8988T (cell line): ENCODE data around the gene PTPRN2.
"Not testable (repeated sequence)": the region's sequence is repeated elsewhere in the genome, so short reads cannot be mapped to it uniquely, and the experiment has no call there.

ENCODE experiments used
- DNase-seq: peaks from one replicate; pipeline ENCODE4 v3.0.0; 2011

The PTPRN2 gene

DNA sequence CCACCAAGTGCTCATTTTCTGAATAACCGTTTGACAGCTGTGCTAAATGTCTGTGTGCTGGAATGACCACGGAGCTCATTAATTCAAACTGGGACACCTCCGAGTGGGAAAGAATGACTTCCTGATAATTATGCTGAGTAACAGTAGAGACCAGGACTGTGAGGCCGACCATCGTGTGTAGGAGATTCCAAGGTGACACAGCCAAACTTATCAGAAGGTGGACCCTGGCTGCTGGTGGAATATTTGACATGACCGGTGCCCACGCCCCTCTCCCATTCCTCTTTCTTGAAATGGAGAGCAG, 400.0 kb downstream of the PTPRN2 start:
- no peak for DNase-seq

DNA sequence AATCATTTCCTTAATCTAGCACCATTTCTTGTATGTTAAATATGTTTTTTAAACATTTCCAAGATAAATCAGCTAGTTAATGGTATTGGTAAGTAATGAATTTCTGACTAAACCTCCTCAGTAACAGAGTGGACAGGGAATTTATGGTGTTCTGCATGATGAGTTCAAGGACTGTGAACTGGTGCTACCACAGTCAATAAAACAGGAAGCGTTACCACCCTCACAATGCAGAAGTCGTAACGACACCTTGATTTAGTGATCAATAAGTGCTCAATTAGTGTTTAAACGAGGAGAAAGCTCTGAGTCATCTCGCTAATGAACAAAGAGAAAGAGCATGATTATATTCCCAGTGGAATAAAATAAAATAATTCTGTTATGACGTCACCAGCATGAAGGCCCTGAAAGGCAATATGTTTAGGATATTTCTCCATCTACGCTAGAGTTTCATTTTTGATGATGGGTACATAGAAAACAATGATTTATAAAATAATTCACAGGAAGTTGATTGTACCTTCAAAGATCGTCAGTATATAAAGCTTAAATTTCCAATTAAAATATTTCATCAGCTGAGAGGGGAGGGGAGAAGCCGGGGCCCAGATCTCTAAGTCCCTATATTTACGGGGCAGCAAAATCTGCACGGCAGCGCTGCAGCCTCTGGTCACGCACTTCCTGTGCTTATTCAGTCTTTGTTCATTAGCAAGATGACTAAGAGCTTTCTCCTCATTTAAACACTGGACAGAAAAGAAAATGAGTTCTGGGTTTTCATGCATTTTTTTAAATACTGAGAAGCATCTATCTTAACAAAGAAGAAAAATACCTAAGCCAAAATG, 400.5 kb downstream of the PTPRN2 start:
- no peak for DNase-seq

DNA sequence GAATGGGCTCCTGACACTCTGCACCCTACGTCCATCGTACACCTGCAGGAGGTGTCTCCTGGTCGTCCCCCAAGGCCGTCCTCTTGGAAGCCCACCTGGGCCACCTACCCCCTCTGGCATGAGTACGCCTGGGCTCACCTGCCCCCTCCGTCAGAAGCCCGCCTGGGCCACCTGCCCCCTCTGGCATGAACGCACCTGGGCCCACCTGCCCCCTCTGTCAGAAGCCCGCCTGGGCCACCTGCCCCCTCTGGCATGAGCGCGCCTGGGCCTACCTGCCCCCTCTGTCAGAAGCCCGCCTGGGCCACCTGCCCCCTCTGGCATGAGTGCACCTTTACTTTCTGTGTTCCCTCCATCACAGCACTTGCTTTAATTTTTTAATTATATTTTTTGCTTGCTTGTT, 401.2 kb downstream of the PTPRN2 start:
- no peak for DNase-seq

DNA sequence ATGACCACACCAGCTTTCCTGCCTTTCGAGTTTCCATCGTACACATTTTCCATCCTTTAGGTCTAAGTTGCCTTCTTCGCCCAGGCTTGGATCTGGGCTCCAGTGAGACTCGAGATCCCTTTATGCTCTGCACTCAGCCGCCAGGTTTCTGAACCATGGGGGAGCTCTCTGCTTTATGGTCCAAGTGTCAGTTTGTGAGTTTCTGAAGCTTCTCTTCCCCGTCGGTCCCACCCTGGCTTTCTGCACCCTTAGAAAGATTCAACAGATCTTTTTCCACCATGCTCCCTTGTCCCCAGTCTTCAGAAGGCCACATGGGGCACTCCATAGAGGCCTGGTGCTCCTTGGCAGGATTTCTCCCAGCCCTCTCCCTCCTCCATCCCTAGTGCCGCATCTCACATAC, 402.0 kb downstream of the PTPRN2 start:
- no peak for DNase-seq

DNA sequence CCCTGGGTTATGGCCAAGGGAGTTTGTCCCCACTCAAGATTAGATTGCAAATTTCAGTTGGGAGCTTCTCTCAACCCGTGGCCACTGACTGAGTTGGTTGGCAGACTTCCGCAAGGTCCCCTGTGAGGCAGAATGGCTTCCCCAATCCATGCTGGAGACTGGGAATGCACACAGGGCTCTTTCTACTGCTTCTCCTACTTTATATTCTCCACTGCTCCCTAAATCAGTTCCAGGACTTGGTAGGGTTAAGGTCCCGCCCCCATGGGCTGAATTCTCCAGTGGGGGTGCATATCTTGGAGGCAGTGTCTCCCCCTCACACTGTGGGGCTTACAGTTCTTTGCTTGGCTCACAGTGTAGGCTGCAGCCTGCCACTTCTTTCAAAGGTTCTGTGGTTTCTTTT, 404.2 kb downstream of the PTPRN2 start:
- DNase-seq, result no peak

DNA sequence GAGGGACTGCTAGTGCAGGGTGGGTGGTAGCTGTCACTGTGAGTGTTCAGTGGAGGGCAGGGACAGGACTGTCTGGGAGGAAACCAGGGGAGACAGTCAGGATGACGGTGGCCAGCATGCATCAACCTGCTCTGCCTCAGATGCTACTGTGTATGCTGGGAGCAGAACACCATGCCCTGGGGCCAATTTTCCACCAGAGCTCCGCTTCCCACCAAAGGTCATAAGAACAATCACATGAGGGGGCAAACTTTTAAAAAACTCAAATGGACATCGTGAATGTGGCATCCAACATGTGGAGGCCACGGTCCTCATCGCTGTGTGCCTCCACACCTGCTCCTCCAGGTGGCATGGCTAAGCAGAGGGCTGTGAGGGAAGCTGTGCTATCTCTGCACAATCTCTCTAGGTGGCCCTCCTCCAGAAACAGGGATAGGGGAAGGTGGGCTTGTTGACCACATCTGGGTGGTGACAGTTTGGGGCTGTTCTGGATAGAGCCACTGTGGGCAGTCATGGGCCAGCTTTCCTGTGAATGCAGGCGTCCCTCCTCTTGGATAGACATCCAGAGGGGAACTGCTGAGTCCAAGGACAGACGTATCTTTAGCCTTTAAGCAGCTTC, 411.0 kb downstream of the PTPRN2 start:
- DNase-seq, result no peak

DNA sequence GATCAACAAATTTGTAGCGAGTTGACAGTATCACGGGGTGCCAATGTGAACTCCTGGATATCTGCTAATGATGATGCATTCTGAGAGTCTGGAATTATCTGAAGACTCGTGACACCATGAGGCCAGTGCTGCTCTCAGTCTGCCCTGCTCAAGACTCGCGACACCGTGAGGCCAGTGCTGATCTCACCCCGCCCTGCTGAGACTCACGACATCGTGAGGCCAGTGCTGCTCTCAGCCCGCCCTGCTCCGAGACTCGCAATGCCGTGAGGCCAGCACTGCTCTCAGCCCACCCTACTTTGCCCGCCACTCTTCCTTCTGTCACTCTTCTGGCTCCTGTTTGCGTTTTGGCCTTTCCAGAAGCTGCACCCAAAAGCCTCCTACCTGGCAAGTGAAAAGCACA, 411.8 kb downstream of the PTPRN2 start:
- DNase-seq, result no peak

DNA sequence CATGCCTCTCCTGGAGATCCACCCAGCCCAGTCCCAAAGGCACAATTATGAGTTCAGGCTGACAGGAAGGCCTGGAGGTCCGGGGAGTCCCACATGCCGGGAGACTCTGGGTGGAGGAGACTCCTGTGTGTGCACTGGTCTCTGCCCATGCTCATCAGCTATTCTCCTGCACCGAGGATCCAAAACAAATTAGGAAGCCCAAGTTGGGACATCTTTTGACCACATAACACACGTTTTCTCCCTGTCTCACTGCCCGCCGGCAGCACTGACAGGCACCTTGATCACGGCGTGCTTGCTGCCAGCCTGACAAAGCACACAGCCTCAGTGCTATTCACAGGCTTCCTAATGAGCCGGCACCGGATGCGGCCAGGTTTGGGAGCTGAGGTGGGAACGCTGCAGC, 412.7 kb downstream of the PTPRN2 start:
- no peak for DNase-seq

DNA sequence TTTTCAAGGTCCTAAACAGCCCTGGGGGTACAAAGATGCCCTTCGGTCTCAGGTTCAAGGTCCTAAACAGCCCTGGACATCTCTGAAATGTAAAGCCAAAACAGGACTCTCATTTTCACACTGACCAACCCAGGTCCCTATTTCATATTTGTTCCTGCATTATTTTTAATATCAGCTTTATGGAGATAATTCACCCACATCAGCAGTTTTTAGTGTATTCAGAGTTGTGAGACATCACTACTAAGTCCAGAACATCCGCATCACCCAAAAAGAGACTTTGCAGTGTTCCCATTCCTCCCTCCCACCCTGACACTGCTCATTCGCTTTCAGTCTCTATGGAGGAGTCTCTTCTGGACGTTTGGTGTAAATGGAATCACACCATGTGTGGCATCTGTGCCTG, 420.2 kb downstream of the PTPRN2 start:
- DNase-seq, result no peak

DNA sequence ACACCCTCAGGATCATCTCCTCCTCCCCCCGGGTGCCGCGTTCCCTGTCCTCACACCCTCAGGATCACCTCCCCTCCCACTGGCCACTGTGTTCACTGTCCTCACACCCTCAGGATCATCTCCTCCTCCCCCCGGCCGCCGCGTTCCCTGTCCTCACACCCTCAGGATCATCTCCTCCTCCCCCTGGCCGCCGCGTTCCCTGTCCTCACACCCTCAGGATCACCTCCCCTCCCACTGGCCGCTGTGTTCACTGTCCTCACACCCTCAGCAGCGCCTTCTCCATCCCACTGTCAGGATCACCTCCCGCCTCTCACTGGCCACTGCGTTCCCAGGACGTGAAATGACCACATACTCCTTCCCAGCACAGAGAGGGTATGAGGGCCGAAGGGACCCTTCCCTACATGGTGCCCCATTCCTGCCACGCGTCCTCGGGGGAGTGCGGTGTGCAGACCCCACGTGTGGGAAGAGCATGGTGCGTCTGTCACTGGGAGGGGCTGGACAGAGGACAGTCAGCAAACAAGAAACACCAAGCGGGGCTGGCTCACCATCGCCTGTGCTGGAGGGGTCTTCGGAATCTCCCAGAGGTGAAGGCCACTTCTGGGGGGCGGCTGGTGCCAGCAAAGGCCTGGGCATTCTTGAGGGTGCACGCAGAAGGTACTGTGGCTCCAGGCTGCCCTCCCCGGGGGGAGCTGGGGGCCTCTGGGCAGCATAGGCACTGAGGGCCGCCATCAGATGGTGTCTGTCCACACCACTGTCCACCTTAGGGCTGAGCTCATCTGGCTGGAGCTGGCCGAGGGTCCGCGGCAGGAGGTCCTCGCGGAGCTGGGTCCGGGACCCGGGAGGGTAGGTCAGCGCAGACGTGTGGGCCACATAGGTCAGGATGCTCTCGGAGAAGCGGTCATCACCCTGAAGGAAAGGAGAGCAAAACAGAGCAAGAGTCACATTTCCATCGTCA, 421.0 kb downstream of the PTPRN2 start:
- no peak for DNase-seq

DNA sequence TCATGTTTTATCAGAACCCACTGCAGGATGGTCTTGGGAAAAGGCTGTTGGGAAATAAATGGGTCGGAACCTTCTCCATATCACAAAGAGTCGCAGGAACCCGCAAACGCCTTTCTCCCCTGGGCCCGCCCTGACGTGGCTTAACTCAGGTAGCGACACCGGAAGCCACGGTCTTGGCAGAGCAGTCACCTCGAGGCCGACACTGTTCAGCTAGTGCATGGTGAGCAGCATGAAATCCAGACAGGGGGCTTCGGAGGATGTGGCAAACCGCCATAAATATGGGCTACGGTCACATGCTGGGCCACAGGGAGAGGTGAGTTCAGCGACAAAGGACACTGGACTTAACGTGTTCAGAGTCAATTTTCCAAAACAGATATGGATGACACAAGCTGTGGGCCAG, 421.9 kb downstream of the PTPRN2 start:
- no peak for DNase-seq

DNA sequence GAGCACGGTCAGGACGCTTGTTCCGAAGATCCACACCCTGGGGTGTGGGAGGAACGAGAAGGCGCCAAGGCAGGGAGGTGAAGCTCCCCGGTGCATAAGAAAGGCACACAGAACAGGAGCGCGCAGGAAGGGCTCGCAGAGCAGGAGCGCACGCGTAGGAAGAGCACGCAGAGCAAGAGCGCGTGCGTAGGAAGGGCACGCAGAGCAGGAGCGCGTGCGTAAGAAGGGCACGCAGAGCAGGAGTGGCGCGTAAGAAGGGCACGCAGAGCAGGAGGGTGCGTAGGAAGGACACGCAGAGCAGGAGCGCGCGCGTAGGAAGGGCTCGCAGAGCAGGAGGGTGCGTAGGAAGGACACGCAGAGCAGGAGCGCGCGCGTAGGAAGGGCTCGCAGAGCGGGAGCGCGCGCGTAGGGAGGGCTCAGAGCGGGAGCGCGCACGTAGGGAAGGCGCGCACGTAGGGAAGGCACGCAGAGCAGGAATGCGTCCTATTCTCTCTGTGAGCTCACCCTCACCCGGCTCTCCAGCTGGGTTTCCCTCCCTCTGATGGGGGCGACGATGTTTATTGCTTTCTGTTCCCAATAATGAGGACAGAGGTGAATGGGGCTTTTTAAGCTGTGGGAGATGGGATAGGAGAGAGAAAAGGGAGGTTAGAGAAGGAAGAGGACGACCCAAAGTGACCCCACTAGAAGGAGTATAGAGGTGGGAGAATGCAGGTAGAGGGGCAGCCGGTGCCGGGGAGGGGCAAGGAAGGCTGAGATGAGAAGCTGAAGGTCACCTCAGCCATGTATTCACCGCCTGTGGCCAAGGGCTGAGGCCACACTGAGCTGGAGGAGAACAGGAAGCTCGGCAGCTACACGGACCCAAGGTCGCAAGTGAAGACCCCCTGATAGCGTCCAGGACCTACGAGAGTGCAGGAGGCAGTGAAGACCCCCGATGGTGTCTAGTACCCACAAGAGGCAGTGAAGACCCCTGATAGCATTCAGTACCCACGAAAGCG, 423.2 kb downstream of the PTPRN2 start:
- no peak for DNase-seq

DNA sequence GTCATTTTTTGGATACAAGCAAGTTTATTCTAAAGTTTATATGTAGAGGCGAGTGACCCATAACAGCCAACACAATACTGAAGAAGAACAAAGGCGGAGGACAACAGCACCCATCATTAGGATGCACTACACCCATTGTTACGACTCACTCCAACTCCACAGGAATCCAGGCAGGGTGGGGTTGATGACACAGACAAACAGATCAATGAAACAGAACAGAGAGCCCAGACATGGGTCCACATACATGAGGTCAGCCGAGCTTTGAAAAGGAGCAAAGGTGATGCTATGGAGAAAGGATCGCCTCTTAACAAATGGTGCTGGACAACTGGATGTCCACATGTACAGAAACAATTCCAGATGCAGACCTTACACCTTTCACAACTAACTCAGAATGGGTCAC, 426.4 kb downstream of the PTPRN2 start:
- DNase-seq, result no peak

DNA sequence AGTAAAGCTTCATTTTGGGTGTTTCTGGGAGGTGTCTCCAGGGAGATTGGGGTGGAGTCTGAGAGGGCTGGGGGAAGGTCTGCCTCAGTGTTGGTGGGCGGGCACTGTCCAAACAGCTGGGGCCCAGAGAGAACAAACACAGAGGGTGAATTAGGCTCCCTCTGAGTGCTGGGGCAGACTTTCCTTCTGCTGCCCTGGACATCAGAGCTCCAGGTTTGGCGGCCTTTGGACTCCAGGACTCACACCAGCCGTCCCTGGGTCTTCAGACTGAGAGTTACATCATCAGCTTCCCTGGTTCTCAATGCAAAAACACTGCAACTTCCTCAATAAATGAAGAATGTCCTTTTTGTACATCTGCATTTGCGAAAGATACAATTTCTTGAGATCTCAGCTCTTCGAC, 427.4 kb downstream of the PTPRN2 start:
- no peak for DNase-seq

DNA sequence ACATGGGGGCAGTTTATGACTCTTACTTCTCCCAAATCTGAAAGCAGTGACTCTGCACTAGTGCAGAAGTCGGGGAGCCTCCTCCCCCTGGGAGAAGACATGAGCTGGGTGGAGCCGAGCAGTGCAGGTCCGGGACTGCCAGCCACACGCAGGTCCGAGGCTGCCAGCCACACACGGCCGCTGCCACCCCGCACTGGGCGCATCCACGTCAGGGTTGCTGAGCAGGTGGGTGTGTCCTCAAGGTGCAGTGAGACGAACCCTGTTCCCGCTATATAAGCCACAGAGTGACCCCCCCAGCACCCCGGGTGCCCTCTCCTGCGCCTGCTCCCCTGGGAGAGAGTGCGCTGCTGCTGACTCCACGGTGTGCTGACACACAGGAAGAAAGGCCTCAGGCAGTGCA, 430.2 kb downstream of the PTPRN2 start:
- no peak for DNase-seq

DNA sequence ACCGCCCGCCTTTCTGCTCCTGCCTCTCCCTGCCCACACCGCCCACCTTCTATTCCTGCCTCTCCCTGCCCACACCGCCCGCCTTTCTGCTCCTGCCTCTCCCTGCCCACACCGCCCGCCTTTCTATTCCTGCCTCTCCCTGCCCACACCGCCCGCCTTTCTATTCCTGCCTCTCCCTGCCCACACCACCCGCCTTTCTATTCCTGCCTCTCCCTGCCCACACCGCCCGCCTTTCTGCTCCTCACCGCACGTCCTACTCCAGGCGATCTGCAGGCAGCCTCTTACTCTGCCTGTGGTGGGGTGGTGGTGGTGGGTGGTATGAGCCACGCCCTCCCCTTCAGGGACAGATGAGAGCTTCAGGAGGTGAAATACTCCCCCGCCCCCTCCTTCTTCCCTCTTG, 436.4 kb downstream of the PTPRN2 start:
- not testable (repeated sequence) for DNase-seq

DNA sequence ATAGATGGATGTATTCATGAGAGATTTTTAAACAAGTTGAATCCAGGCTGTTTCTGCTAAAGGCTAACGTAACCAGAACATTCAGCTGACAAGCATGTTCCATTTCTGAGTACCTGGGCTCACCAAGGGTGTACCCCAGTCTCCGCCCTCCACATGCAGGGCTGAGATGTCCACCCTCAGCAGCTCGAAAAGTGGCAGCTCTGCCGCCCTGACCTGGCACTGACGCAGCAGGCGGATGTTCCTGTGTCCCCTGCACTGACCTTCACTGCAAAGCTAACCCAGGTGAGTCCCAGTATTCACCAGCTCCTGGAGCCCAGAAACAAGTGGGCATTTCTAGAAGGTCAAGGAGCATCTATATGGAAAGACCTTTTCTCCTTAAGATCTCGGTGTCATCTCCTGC, 437.4 kb downstream of the PTPRN2 start:
- no peak for DNase-seq

DNA sequence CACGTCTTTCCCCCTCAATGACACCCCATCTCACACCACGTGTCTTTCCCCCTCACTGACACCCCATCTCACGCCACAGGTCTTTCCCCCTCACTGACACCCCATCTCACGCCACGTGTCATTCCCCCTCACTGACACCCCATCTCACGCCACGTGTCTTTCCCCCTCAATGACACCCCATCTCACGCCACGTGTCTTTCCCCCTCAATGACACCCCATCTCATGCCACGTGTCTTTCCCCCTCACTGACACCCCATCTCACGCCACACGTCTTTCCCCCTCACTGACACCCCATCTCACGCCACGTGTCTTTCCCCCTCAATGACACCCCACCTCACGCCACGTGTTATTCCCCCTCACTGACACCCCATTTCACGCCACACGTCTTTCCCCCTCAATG, 440.2 kb downstream of the PTPRN2 start:
- DNase-seq, result not testable (repeated sequence)

DNA sequence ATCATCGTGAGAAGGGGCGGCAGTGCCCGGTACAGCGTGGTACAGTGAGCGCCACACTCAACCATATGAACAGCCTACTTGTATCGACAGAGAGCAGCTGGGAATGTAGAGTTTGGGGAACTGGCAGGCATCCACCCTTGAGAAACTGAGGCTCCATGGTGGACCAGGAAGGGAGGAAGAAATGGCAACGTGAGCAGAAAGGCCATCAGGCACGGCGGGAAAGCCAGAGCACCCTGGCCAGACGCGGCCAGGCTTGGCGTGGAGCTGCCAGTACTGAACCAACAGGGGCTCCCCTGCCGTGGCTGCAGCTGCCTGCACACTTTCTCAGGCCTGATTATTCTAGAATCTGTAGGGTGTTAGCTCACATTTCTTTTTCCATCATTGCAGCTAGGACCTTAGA, 442.3 kb downstream of the PTPRN2 start:
- no peak for DNase-seq

DNA sequence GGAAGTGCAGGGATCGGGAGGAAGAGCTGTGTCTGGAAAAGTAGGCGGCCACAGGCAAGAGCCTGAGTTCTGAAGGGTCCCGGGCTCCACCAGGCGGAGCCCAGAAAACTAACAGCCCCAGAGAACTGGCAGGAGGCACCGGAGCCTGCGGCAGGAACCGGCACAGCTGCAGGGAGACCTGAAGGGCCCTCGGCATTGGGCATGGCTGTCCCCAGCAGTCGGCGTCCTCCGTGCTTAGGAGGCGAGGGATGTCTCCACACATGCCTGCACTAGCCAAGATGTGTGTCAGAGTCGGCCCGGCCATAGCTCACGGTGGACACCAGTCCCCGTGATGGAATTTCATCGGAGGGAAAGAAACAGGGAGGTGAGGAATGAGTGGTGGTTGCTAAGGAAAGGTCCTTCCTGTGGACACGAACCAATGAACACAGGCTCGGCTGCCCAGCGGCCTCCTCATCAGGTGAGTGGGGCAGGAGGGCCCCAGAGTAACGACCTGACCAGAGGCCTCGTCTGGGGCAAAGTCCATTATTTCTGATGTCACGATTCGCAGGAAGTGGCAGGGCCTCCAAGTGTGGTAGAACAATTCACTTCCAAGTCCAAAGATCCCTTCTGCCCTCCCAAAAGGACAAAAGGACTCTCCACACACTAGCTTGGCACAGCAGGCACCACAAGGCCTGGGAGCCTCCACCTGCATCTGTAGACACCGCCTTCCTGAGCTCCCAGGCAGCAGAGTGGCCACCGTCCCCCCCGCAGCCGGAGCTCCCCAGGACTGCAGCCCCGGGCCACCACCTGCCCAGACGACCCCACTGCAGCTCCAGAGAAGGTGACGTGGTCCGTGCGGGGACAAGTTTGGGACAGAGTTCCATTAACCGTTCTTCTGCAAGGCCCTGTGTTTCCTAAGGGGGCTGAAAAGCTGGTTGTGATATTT, 444.2 kb downstream of the PTPRN2 start:
- no peak for DNase-seq

DNA sequence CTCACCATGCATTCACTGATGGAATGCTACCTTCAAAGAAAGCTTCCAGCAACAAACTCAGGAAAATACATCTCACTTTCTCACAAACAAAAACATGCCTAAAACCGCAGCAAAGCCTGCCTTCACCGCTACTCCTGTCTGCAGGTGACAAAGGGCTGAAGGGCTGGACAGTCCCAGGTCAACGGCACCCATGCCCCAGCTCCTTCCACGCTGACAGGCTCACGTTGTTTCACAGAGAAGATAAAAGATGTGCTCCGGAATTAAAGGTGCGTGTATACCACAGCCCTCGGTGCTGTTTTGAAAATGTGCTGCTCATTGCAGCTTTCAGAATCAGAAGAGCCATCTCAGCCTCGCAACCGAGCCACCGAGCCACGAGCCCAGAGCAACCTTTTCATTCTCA, 445.0 kb downstream of the PTPRN2 start:
- no peak for DNase-seq
